ENCODE results near the gene CABLES1. TPM values are rescaled to one million over a fixed set of nuclear protein-coding genes. Genes with fewer than 3 reads are reported as not detected.

CABLES1 gene
- total RNA-seq, 2 experiments from 2014 or later: not detected

- H3K27me3 Mint-ChIP-seq: peaks cover 4% of the 10 kb centered on the region
- H3K4me3 ChIP-seq (ENCODE audit: low read length): no peak overlapping the region
- H3K9me3 Mint-ChIP-seq: no peaks in the 10 kb centered on the region
- no peak overlapping the region for H3K27ac Mint-ChIP-seq
- no peaks in the 10 kb centered on the region for H3K27me3 ChIP-seq (ENCODE audit: control insufficient read depth in 1 of 2, insufficient read depth in 2 of 2, low read length in 2 of 2)
- H3K4me1 Mint-ChIP-seq (ENCODE audit: low read depth): no peaks in the 10 kb centered on the region
- H3K36me3 ChIP-seq (ENCODE audit: insufficient read depth, low read length): no peaks in the 10 kb centered on the region
- no peaks in the 10 kb centered on the region for H3K36me3 Mint-ChIP-seq (ENCODE audit: low read depth)
- POLR2A ChIA-PET: no interaction called here
- peaks cover 0 to 5% of the 10 kb centered on the region in 2 experiments for H3K9me3 ChIP-seq (ENCODE audit: control insufficient read depth in 1 of 2, insufficient read depth in 1 of 2, low read length in 2 of 2)
- no peak overlapping the region for H3K27ac ChIP-seq (ENCODE audit: low read depth in 1 of 2, low read length in 2 of 2)
- peaks cover 2% of the 10 kb centered on the region for H3K4me1 ChIP-seq (ENCODE audit: insufficient read depth, low read length)
- H3K4me3 Mint-ChIP-seq: no peak overlapping the region
- CTCF ChIA-PET: no interaction called here
- DNase-seq (no peak), ATAC-seq (ENCODE audit: poor library complexity) (no peak)
- no peak for TF ChIP-seq CTCF (IDR thresholded peaks at IDR 0.05)
- intact Hi-C loops (cut with DNase I, micrococcal nuclease): no loop called here
Measured at GRCh38 chr18:23209031-23209430, 73.7 kb downstream of the CABLES1 start.

GRCh38 chr18:23209796-23210195 lies 74.5 kb downstream of the CABLES1 start:
- Mint-ChIP-seq H3K27ac (no peak overlapping the region), H3K4me1 (ENCODE audit: low read depth) (no peaks in the 10 kb centered on the region), H3K27me3 (peaks cover 4% of the 10 kb centered on the region), H3K4me3 (no peak overlapping the region), H3K9me3 (no peaks in the 10 kb centered on the region), H3K36me3 (ENCODE audit: low read depth) (no peaks in the 10 kb centered on the region)
- no peak for TF ChIP-seq CTCF (IDR thresholded peaks at IDR 0.05)
- H3K4me3 ChIP-seq (ENCODE audit: low read length): no peak overlapping the region
- H3K27ac ChIP-seq (ENCODE audit: low read depth in 1 of 2, low read length in 2 of 2): no peak overlapping the region
- DNase-seq (no peak), ATAC-seq (ENCODE audit: poor library complexity) (no peak)
- no peaks in the 10 kb centered on the region for H3K27me3 ChIP-seq (ENCODE audit: control insufficient read depth in 1 of 2, insufficient read depth in 2 of 2, low read length in 2 of 2)
- no peaks in the 10 kb centered on the region for H3K36me3 ChIP-seq (ENCODE audit: insufficient read depth, low read length)
- intact Hi-C loops (cut with DNase I, micrococcal nuclease): no loop called here
- POLR2A ChIA-PET: no interaction called here
- peaks cover 2% of the 10 kb centered on the region for H3K4me1 ChIP-seq (ENCODE audit: insufficient read depth, low read length)
- peaks cover 0 to 5% of the 10 kb centered on the region in 2 experiments for H3K9me3 ChIP-seq (ENCODE audit: control insufficient read depth in 1 of 2, insufficient read depth in 1 of 2, low read length in 2 of 2)
- CTCF ChIA-PET: no interaction called here

- peaks cover 0 to 5% of the 10 kb centered on the region in 2 experiments for H3K9me3 ChIP-seq (ENCODE audit: control insufficient read depth in 1 of 2, insufficient read depth in 1 of 2, low read length in 2 of 2)
- H3K4me1 ChIP-seq (ENCODE audit: insufficient read depth, low read length): peaks cover 2% of the 10 kb centered on the region
- ATAC-seq (ENCODE audit: poor library complexity): no peak
- ChIA-PET CTCF (no interaction called here), POLR2A (no interaction called here)
- Mint-ChIP-seq H3K9me3 (no peaks in the 10 kb centered on the region), H3K27me3 (peaks cover 4% of the 10 kb centered on the region), H3K4me3 (no peak overlapping the region), H3K4me1 (ENCODE audit: low read depth) (no peaks in the 10 kb centered on the region), H3K36me3 (ENCODE audit: low read depth) (no peaks in the 10 kb centered on the region), H3K27ac (no peak overlapping the region)
- no peak overlapping the region for H3K4me3 ChIP-seq (ENCODE audit: low read length)
- no peak overlapping the region for H3K27ac ChIP-seq (ENCODE audit: low read depth in 1 of 2, low read length in 2 of 2)
- DNase-seq: no peak
- H3K27me3 ChIP-seq (ENCODE audit: control insufficient read depth in 1 of 2, insufficient read depth in 2 of 2, low read length in 2 of 2): no peaks in the 10 kb centered on the region
- no peak for TF ChIP-seq CTCF (IDR thresholded peaks at IDR 0.05)
- intact Hi-C loops (cut with DNase I, micrococcal nuclease): no loop called here
- no peaks in the 10 kb centered on the region for H3K36me3 ChIP-seq (ENCODE audit: insufficient read depth, low read length)
Measured at GRCh38 chr18:23210526-23210925, 75.2 kb downstream of the CABLES1 start.
